NCI-H1105 treated with DMSO at 0.1 percent for 48 hours (cell line): ENCODE data around the gene HEPACAM.
A peak's percentile ranks its signal among the peaks of the same experiment; 100 is the strongest.

Source experiments
- DNase-seq: peaks from one replicate; lab custom pipeline; 2025; lab: John Stamatoyannopoulos, UW

HEPACAM gene

DNA sequence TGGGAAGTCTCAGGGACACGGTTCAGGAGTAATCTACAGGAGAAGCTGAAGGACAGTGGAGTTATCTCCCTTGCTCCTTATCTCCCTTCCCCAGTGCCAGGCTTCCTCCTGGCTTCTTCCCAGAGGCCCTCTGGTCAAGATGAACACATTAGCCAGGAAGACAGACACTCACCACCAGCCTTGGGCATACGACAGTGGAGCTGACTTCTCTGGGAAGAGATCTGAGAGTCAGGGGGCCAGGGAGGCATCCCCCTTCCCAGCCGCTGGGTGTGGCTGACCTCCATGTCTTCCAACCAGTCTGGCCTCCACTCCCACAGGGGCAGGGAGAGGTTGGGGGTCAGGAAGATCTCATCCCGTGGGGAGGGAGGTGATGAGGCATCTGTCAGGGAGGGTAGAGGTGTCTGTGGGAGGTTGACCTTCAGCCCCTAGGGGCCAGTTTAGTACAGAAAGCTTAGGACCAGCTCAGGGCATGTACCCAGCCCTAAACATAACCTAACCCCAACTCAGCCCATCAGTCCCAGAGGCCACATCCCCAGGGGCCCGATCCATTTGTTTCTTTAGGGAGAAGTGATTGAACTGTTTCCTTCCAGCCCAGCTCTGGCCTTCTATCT, 50.9 kb downstream of the HEPACAM start:
- no peak for DNase-seq

DNA sequence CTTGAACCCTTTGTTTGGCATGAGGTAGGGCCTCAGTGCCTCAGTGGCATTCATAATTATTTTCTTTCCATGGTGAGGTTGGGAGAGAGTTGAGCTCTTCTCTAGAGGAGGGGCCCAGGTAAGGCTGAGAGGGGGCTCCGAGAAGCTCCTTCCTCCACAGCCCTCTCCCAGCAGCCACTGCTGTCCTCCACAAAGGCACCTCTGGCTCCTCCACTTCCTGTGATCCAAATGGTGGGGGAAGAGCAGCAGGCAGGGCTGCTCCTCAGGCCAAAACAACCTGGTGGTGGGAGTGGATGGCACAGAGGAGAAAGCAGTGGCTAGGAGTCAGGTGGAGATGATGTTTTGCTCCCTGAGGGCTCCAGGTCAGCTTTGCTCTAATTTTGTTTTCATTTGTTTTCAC, 51.5 kb downstream of the HEPACAM start:
- no peak for DNase-seq

DNA sequence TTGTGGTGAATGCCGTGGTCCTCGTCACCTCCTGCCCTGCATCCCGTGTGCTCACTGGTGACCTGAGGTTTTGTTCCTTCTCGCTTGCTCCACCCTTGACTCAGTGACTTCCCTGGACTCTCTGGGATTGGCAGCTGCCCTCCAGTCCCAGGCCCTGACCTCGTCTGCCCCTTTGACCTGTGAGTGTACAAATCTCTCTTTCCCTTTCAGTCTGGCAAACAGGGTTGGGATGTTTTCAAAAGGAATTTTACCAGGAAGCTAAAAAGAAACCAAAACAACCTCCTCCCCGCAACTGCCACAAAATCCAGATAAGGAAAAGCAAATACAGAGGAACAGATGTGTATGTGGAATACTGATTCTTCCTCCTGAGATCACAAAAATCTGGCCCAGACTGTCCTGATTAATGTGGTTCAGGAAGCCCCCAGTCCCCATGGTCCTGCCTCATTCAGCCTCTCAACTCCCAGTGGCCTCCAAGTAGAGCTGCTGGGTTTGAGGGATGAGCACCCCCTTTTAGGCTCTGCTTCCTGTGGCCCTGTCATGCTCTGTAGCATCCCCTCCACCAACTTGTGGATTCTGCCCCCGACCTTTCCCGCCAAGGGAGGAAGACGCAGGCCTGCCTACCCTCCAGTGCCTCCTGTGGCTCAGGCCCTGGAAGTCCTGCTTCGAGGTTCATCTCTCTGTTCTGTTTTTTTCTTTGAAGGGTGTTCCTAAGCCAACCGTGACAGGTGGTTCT, 53.3 kb downstream of the HEPACAM start:
- DNase-seq, result no peak

DNA sequence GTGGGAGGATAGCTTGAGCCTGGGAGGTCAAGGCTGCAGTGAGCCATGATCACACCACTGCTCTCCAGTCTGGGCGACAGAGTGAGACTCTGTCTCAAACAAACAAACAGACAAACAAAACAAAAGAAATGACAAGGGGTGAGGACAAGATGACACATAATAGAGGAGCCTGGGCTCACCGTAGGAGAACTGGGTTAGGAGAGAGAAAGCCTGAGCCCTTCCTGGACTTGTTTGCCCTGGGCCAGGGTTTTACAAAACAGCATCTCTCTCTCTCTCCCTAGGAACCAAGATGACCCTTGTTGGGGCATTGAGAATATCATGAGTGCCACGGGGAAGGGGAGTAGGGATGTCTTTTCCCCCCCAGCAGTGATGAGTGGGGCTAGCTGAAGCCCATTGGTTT, 54.9 kb downstream of the HEPACAM start:
- no peak for DNase-seq

DNA sequence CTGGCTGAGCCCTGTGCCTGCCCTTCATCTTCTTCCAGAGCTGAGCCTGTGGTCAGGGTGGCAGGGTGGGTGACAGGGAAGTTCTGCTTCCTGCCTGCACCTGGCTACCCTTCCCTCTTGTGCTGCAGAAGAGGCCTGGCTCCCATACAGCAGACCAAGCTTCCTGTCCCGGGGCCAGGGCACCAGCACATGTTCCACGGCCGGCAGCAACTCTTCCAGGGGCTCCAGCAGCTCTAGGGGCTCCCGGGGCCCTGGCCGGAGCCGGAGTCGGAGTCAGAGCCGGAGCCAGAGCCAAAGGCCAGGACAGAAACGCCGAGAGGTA, 55.6 kb downstream of the HEPACAM start:
- no peak for DNase-seq

DNA sequence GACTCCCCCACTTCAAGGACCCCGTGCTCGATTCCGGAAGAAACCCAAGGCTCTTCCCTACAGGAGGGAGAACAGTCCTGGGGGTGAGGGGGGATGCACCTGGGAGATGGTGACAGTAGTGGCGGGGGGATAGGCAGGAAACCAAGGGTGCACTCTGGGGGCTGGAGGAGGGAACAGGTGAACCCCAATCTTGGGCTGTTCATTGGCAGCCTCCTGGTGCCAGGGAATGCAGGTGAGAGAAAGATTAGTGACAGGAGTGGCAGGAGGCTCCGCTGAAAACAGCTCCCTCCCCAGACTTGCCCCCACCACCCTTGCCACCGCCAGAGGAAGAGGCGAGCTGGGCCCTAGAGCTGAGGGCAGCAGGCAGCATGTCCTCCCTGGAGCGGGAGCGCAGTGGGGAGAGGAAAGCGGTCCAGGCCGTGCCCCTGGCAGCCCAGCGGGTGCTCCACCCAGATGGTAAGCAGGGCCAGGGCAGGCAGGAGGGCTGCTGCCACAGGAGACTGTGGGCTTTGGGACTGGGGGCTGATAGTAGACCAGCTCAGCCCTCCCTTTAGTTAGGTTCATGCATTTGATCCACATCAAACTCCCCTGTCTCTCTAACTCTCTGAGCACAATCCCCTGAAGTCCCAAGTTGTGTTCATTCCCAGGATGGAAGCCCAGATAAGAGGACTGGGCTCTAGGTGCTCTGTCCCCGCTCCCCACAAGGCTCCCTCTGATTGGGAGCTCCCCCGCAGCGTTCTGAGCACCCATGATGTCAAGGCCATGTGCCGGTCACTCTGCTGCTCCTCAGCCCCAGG, 56.2 kb downstream of the HEPACAM start:
- DNase-seq, result no peak

DNA sequence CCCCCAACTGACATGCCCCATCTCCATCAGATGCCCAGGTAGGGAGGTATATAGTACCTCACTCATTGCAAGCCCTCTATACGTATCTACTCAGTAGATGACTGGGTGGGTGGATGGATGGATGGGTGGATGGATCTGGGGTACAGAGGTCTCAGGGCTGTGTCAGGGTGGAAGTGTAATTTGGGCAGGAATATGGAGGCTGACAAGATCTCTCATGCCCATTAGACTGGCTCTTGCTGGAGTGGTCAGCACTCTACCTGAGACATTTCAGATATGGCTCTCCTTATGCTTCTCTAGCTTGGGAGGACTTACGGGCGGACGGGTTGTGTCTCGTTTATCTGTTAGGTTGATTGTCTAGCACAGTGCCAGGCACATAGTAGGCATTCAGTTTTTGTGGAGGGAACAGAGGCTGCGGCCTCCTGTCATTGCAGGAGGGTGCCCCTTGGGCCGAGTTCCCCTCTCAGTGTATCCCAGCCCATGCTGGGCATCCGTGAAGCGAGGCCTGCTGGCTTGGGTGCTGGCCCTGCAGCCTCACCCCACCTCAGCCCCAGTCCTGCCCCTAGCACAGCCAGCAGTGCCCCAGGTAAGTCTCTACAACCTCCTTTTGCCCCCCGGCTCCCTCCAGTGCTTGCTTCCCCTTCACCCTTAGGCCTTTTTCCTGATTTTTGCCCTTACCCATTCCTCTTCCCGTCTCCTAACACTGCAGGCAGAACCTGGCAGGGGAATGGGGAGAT, 56.9 kb downstream of the HEPACAM start:
- no peak for DNase-seq

DNA sequence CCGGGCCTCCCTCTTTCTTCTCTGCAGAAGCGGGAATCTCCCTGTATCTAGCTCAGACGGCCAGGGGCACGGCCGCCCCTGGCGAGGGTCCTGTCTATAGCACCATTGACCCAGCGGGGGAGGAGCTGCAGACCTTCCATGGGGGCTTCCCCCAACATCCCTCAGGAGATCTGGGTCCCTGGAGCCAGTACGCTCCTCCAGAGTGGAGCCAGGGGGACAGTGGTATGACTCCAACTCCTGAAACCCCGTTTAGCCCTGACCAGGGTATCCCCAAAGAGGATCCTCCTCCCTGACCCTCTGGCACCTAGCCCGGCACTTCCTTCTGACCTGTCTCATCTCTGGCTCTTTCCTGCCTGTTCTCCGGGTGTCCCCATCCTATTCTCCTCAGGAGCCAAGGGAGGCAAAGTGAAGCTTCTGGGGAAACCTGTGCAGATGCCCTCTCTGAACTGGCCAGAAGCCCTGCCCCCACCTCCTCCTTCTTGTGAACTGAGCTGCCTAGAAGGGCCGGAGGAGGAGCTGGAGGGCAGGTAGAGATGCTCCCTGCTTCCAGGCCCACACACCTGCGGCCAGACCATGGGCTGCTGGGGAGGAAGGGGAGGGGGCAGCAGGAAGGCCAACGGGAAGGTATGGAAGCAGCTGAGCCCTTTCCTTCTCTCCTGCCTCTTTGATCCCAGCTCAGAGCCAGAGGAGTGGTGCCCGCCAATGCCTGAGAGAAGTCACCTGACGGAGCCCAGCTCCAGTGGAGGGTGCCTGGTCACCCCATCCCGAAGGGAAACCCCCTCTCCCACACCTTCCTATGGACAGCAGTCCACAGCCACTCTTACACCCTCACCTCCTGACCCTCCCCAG, 57.7 kb downstream of the HEPACAM start:
- no peak for DNase-seq

DNA sequence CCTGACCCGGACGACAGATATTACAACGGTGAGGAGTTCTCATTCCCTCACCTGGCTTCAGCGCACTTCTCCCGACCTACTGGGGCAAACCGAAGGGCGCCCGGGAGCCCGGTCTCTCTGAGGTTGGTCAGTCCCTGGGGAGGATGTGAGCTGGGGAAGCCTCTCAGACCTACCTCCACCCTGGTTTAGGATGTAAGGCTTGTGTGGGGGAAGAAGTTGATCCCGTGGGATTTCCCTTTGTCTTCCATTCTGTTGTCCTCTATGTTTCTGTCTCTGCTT, 58.3 kb downstream of the HEPACAM start:
- no peak for DNase-seq

DNA sequence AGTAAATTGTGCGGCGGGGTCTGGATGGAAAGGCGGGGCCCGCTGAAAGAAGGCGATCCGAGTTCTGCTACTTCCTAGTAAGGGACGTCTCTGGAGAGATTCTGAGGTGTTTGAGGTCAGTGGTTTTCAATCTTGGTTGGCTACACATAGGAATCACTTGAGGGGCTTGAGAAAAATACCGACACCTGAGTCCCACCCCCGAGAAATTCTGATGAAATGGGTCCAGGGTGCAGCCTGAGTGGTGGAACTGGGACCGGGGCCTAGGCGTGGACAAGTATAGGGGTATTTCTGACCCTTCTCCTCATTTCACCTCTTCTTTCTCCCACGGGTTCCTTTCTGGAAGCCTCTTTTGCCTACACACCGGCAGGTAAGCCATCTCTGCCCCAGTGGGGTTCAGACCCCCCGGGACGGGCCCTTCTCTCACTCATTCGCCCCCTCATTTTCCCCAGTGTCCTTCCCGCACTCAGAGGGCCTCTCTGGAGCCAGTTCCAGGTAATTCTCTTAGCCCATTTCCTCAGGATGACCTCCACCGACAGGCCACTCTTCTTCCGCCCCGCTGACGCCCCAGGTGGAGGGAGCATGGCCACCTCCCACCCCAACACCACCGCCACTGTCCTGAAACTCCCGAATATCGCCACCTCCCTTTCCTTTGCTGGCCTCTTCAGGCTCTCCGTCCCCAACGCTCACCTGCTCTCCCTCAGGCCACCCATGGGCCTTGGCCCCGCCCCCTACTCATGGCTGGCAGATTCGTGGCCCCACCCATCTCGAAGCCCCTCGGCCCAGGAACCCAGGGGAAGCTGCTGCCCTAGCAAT, 58.8 kb downstream of the HEPACAM start:
- no peak for DNase-seq

DNA sequence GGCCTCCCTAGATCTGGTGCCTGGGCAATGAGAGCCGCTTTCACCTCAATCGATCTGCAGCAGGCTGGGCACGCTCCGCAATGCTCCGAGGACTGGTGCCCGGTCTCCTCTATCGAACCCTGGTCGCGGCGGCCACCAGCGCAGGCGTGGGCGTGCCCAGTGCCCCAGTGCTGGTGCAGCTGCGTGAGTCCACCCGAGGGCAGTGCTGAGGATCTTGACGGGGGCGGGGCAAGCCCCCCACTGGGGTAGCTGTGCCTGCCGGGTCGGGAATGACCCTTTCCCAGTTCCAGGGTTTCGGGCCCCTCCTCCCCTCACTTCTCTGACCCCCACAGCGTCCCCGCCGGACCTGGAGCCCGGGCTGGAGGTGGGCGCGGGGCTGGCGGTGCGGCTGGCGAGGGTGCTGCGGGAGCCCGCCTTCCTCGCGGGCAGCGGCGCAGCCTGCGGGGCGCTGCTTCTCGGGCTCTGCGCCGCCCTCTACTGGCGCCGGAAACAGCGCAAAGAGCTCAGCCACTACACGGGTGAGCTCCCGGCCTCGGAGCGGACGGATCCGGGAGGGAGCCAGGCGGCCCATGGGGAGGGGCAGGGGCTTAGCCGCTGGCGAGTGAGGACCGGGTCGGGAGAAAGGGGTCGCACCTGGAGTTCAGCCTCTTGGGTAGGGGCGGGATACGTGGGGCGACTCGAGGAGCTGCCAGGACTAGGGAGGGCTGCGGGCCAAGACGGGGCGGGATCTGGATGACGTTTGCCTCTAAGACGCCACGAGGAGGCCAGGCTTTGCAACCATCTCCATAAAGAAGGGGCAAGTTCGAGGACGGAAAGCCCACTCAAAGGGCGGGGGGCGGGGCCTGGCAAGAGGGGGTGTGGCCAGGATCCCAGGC, 59.7 kb downstream of the HEPACAM start:
- DNase-seq, result peak; percentile 98

DNA sequence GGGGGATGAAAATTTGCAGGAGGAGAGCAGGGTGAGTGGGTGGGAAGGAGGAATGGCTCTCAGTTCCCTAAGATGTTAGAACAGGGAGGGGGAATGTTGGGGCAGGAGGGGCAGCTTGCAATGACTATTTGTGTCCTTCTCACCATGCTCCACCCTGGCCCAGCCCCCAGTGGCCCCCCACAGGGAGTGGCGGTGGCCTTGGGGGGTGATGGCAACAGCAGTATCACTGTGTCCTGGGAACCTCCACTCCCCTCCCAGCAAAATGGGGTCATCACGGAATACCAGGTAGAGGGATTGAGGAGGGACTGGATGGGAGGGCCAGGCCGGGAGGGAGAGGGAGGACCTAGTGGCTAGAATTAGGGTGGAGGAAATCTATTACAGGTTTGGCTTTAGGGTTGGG, 60.4 kb downstream of the HEPACAM start:
- no peak for DNase-seq

DNA sequence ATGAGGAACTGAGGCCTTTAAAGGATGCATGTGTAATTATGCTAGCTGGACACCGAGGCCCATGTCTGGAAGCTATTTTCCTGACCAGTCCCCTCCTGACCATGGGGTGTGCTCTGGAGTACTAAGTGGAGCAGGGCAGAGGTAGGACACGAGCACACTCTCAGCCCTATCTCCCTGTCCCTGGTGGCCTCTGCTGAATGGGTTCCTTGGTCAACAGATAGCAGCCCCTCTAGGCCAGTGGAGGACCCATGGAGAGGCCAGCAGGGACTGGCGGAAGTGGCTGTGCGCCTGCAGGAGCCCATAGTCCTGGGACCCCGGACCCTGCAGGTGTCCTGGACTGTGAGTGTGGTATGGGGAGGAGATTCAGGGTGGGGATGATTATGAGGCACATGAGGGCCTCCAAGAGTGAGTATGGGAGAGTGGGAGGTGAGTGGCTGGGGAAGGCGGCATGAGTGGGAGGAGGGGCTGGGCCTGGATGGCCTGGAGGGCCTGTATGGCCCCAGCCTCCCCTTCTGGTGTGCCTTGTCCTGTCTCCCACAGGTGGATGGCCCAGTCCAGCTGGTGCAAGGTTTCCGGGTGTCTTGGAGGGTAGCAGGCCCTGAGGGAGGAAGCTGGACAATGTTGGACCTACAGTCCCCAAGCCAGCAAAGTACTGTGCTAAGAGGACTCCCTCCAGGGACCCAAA, 61.1 kb downstream of the HEPACAM start:
- no peak for DNase-seq

DNA sequence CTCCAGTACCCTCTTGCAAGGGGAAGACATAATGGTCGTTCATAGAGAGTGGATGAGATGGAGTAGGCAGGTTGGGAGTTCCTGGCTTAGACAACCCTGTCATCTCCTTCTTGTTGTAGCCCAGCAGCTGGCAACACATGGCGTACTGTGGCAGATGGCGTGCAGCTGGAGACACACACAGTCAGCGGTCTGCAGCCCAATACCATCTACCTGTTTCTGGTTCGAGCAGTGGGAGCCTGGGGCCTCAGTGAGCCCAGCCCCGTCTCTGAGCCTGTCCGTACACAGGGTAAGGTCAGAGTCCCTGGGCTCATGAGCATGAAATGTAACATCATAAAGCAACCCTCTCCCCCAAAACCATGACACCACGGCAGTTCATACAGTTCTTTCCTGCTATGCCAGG, 61.9 kb downstream of the HEPACAM start:
- no peak for DNase-seq

DNA sequence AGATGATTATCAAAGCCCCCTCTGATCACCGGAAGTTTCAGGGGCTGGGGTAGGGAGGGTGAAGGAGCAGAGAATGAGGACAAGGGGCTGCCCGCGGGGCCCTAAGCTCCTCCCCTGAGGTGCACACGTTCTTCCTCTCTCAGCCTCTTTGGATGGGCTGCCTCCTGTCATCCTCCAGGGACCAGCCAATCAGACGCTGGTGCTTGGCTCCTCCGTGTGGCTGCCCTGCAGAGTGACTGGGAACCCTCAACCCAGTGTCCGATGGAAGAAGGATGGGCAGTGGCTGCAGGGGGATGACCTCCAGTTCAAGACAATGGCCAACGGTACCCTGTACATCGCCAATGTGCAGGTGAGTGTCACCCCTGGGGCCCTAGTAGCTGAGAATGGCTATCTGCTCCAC, 63.1 kb downstream of the HEPACAM start:
- DNase-seq, result no peak

DNA sequence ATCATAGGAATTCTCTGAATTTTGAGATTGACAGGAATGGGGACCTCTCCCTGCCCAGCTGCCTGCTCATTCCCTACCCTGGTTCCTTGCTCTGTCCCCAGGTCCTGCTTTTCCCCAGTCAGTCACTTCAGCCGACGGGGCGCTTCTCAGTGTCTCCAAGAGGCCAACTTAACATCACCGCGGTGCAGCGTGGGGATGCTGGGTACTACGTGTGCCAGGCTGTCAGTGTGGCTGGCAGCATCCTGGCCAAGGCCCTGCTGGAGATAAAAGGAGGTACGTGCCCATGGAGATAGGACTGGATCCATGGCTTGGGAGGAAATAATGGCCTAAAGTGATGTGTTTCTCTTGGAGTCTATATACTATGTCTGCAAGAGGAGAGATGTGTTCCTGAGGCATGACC, 63.6 kb downstream of the HEPACAM start:
- no peak for DNase-seq

DNA sequence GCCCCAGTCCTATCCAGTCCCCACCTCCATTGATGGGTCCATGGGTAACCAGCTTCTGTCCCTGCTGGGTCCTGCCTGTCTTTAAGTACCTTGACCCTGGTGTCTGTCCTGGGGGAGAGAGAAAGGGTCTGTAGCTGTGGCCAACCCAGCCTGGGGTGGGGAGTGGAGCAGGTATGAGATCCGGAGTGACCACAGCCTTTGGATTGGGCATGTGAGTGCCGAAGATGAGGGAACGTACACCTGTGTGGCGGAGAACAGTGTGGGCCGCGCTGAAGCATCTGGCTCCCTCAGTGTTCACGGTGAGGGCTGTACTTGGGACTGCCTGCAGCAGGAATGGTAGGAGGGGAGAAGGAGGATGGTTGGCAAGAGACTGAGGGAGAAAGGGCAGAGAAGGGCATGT, 65.4 kb downstream of the HEPACAM start:
- no peak for DNase-seq

DNA sequence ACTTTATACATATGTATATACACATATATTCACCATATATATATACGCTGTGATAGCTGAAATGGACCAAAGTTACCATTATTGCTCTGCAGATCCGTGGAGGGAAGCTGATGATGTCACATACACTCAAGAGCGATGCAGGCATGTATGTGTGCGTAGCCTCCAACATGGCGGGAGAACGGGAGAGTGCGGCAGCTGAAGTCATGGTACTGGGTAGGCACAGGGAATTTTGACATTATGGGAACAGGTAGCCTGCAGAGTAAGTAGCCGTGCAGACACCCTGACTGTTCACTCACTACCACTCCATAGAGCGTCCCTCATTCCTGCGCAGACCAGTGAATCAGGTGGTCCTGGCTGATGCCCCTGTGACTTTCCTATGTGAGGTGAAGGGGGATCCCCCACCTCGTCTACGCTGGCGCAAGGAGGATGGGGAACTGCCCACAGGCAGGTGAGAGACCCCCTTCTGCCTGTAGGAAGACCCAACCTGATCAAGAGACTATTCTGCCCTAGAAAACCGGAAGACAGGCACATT, 65.9 kb downstream of the HEPACAM start:
- DNase-seq, result no peak

DNA sequence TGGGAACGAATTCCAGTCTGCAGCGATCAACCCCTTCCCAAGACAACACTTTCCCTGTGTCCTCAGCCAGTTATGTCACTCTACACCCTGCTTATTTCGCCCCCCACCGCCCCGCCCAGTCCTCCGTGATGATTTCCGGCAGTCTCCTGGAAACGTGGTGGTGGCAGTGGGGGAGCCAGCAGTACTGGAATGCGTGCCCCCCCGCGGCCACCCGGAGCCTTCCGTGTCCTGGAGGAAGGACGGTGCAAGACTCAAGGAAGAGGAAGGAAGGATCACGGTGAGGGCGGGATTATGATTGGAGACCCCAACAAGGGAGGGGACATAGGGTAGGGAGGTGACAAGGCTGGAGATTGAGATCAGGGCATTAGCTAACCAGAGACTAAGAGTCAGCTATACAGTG, 66.5 kb downstream of the HEPACAM start:
- DNase-seq, result no peak
